ENCODE results near the gene COL5A1.
A peak's percentile ranks its signal among the peaks of the same experiment; 100 is the strongest.

GRCh38 chr9:134860510-134860909, 218.9 kb downstream of the COL5A1 start:
- TF ChIP-seq CTCF (IDR thresholded peaks at IDR 0.05) (no peak), EP300 (IDR thresholded peaks at IDR 0.05) (peak in 1 of 2 donors; percentile 25)

All from tibial nerve (tissue), 4 donors.